ENCODE data around the gene STPG1. TPM values are rescaled to one million over a fixed set of nuclear protein-coding genes. Genes with fewer than 3 reads are reported as not detected.
A peak's percentile ranks its signal among the peaks of the same experiment; 100 is the strongest.

Gene STPG1
- total RNA-seq, 1 donor from 2014 or later = 5.3 TPM

DNA sequence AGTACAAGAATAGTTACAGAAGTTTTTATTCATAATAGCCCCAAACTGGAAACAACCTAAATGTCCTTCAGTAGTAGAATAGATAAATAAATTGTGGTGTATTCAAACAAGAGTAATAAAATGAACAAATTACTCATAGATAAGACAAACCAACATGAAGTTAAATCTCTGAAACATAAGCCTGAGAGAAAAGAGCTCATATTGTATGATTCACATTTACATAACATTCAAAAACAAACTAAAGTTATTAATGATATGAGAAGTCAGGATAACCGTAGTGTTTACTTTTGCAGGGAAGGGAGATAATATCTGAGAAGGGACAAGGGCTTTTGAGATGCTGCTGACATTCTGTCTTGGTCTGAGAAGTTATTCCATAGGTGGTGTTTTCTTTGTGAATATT lies 13.5 kb downstream of the STPG1 start:
- Histone ChIP-seq H3K27me3 (ENCODE audit: control insufficient read depth, insufficient read depth, low read length) (no peaks in the 10 kb centered on the region), H3K4me3 (ENCODE audit: low read depth, low read length) (no peak overlapping the region), H3K36me3 (ENCODE audit: control insufficient read depth, insufficient read depth, low read length) (peaks cover 3% of the 10 kb centered on the region)
- FAIRE-seq = no peak
- TF ChIP-seq, protein P1, sequence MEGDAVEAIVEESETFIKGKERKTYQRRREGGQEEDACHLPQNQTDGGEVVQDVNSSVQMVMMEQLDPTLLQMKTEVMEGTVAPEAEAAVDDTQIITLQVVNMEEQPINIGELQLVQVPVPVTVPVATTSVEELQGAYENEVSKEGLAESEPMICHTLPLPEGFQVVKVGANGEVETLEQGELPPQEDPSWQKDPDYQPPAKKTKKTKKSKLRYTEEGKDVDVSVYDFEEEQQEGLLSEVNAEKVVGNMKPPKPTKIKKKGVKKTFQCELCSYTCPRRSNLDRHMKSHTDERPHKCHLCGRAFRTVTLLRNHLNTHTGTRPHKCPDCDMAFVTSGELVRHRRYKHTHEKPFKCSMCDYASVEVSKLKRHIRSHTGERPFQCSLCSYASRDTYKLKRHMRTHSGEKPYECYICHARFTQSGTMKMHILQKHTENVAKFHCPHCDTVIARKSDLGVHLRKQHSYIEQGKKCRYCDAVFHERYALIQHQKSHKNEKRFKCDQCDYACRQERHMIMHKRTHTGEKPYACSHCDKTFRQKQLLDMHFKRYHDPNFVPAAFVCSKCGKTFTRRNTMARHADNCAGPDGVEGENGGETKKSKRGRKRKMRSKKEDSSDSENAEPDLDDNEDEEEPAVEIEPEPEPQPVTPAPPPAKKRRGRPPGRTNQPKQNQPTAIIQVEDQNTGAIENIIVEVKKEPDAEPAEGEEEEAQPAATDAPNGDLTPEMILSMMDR (IDR thresholded peaks at IDR 0.05; ENCODE audit: insufficient read depth, low read length, severe bottlenecking) = no peak
- no peak for DNase-seq (ENCODE audit: low read depth)

- TF ChIP-seq, protein P1 (IDR thresholded peaks at IDR 0.05; ENCODE audit: insufficient read depth, low read length, severe bottlenecking) = no peak
- Histone ChIP-seq H3K4me3 (ENCODE audit: low read depth, low read length) (no peak overlapping the region), H3K36me3 (ENCODE audit: control insufficient read depth, insufficient read depth, low read length) (peaks cover 1% of the 10 kb centered on the region), H3K27me3 (ENCODE audit: control insufficient read depth, insufficient read depth, low read length) (no peaks in the 10 kb centered on the region)
- DNase-seq (ENCODE audit: low read depth) = peak; percentile 85
- FAIRE-seq = no peak
Measured at GRCh38 chr1:24393892-24394291, 19.7 kb downstream of the STPG1 start.

DNA sequence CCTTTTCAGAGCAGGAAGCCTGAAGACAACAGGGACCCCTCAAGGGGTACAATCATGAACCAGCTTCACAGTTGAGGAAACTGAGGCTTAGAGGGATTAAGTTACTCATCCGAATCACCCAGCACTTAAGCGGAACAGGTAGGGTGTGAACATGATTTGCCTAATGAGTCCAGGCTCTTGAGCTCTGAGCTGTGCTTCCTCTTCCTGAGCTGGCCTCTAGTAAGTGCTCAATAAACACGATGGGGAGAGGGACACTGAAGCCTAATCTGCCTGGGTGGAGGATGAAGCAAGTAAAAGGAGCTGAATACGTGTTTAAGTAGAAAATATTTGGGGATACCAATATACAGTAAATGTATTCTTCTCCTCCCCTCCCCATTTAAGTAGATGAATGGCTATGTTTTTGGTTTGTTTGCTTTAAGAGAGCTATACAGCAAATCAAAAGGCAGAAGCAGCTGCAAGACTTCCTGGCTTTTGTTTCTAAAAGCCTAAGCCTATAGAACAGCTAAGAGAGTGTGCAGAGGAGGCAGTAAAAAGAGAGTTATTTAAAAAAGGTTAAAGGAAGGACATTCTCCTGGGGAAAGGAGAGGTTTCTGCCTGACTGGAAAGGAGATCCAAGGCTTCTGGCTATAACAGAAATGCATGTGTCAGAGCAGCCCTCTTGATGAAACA lies 20.5 kb downstream of the STPG1 start:
- Histone ChIP-seq H3K36me3 (ENCODE audit: control insufficient read depth, insufficient read depth, low read length) (peaks cover 1% of the 10 kb centered on the region), H3K4me3 (ENCODE audit: low read depth, low read length) (no peak overlapping the region), H3K27me3 (ENCODE audit: control insufficient read depth, insufficient read depth, low read length) (no peaks in the 10 kb centered on the region)
- TF ChIP-seq, protein P1 (IDR thresholded peaks at IDR 0.05; ENCODE audit: insufficient read depth, low read length, severe bottlenecking) = no peak
- no peak for FAIRE-seq
- DNase-seq (ENCODE audit: low read depth) = no peak

DNA sequence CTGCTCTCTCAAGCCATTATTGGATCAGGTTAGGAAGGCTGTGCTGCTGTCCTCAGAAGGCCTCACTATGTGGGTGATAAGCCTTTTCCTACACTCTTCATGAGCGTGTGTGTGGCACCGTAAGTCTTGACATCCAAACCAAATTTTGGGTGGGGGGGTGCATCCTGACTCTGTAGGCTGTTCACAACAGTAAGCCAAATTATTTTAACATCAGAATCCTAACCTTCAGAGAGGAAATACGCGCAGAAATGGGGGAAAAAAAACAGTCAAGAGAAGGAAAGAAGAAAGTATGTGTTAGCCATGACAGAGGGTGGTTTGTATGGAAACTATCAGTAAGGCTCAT lies 21.0 kb downstream of the STPG1 start:
- TF ChIP-seq, protein P1 (IDR thresholded peaks at IDR 0.05; ENCODE audit: insufficient read depth, low read length, severe bottlenecking) = no peak
- Histone ChIP-seq H3K36me3 (ENCODE audit: control insufficient read depth, insufficient read depth, low read length) (peaks cover 1% of the 10 kb centered on the region), H3K27me3 (ENCODE audit: control insufficient read depth, insufficient read depth, low read length) (no peaks in the 10 kb centered on the region), H3K4me3 (ENCODE audit: low read depth, low read length) (no peak overlapping the region)
- no peak for FAIRE-seq
- DNase-seq (ENCODE audit: low read depth) = no peak

GRCh38 chr1:24391882-24392603 lies 21.5 kb downstream of the STPG1 start:
- DNase-seq (ENCODE audit: low read depth) (peak; percentile 59), FAIRE-seq (no peak)
- H3K4me3 ChIP-seq (ENCODE audit: low read depth, low read length) = no peak overlapping the region
- TF ChIP-seq, protein P1 (IDR thresholded peaks at IDR 0.05; ENCODE audit: insufficient read depth, low read length, severe bottlenecking) = peak; percentile 92
- no peaks in the 10 kb centered on the region for H3K27me3 ChIP-seq (ENCODE audit: control insufficient read depth, insufficient read depth, low read length)
- peaks cover 3% of the 10 kb centered on the region for H3K36me3 ChIP-seq (ENCODE audit: control insufficient read depth, insufficient read depth, low read length)

Data from bronchial epithelial cell (primary cell).